ENCODE measurements around the gene STMN1. TPM values are rescaled to one million over a fixed set of nuclear protein-coding genes. Genes with fewer than 3 reads are reported as not detected.

The STMN1 gene
- polyA plus RNA-seq, 3 donors: 9.8 to 46.1 (median 23.4) TPM

GRCh38 chr1:25875856-25876692 is 30.1 kb downstream of the STMN1 start:
- H3K27ac ChIP-seq (ENCODE audit: low read depth, low read length): no peak overlapping the region
- WGBS, 3 donors: 29 to 34% (median 31%) methylated on average over 26 to 32 of the region's 32 CpGs

- no peak within 1 kb of the TSS for H3K27ac ChIP-seq (ENCODE audit: low read depth, low read length)
- WGBS, 3 donors: 1% methylated on average over 60 to 75 of the region's 75 CpGs
Observed at GRCh38 chr1:25875154-25875855, 30.9 kb downstream of the STMN1 start, which contains the start of gene PAQR7. TSS of gene PAQR7 (minus strand) at chr1:25875708. CDS start at chr1:25863839, 11,869 bp downstream.

- 28 to 37% (median 36%) methylated on average over 7 to 8 of the region's 8 CpGs for WGBS, 3 donors
- no peak overlapping the region for H3K27ac ChIP-seq (ENCODE audit: low read depth, low read length)
Observed at GRCh38 chr1:25874635-25875153, 31.5 kb downstream of the STMN1 start.

GRCh38 chr1:25874209-25874608 is 32.0 kb downstream of the STMN1 start:
- 92 to 98% (median 93%) methylated on average over 3 of the region's 3 CpGs for WGBS, 3 donors
- no peak overlapping the region for H3K27ac ChIP-seq (ENCODE audit: low read depth, low read length)

GRCh38 chr1:25873120-25873519 is 33.1 kb downstream of the STMN1 start:
- WGBS, 3 donors: 51 to 73% (median 70%) methylated on average over 3 of the region's 3 CpGs
- H3K27ac ChIP-seq (ENCODE audit: low read depth, low read length): no peak overlapping the region

- H3K27ac ChIP-seq (ENCODE audit: low read depth, low read length): no peak overlapping the region
- 52 to 62% (median 54%) methylated on average over 2 of the region's 2 CpGs for WGBS, 3 donors
Observed at GRCh38 chr1:25872713-25873112, 33.5 kb downstream of the STMN1 start.

- no peak overlapping the region for H3K27ac ChIP-seq (ENCODE audit: low read depth, low read length)
Observed at GRCh38 chr1:25871704-25872494, 34.3 kb downstream of the STMN1 start.

GRCh38 chr1:25871086-25871703 is 35.0 kb downstream of the STMN1 start:
- WGBS, 3 donors: 6 to 14% (median 11%) methylated on average over 5 of the region's 5 CpGs
- H3K27ac ChIP-seq (ENCODE audit: low read depth, low read length): no peak overlapping the region

More at GRCh38 chr1:25871704-25872494, 34.3 kb downstream of the STMN1 start:
- WGBS, 3 donors: 29 to 79% (median 76%) methylated on average over 9 of the region's 9 CpGs

GRCh38 chr1:25870614-25871013 is 35.6 kb downstream of the STMN1 start:
- WGBS, 3 donors: 37 to 86% (median 77%) methylated on average over 1 of the region's 1 CpG
- no peak overlapping the region for H3K27ac ChIP-seq (ENCODE audit: low read depth, low read length)

- no peak overlapping the region for H3K27ac ChIP-seq (ENCODE audit: low read depth, low read length)
- 66 to 92% (median 76%) methylated on average over 6 of the region's 6 CpGs for WGBS, 3 donors
Observed at GRCh38 chr1:25869909-25870606, 36.2 kb downstream of the STMN1 start.

- 30 to 79% (median 77%) methylated on average over 9 of the region's 9 CpGs for WGBS, 3 donors
- H3K27ac ChIP-seq (ENCODE audit: low read depth, low read length): no peak overlapping the region
Observed at GRCh38 chr1:25867210-25867991, 38.8 kb downstream of the STMN1 start.

- 47 to 90% (median 86%) methylated on average over 1 of the region's 1 CpG for WGBS, 3 donors
- H3K27ac ChIP-seq (ENCODE audit: low read depth, low read length): no peak overlapping the region
Observed at GRCh38 chr1:25866288-25866687, 39.9 kb downstream of the STMN1 start.

GRCh38 chr1:25864434-25864833 is 41.8 kb downstream of the STMN1 start:
- no peak overlapping the region for H3K27ac ChIP-seq (ENCODE audit: low read depth, low read length)
- 84 to 93% (median 89%) methylated on average over 3 of the region's 3 CpGs for WGBS, 3 donors

- 92 to 95% (median 94%) methylated on average over 25 of the region's 25 CpGs for WGBS, 3 donors
- no peak overlapping the region for H3K27ac ChIP-seq (ENCODE audit: low read depth, low read length)
Observed at GRCh38 chr1:25863486-25864262, 42.5 kb downstream of the STMN1 start.

GRCh38 chr1:25862785-25863485 is 43.3 kb downstream of the STMN1 start:
- H3K27ac ChIP-seq (ENCODE audit: low read depth, low read length): no peak overlapping the region
- WGBS, 3 donors: 82 to 95% (median 93%) methylated on average over 20 of the region's 20 CpGs

Measured in adipose tissue (tissue), 3 donors.